GM12864 (cell line): Measurements from ENCODE around the gene TNFRSF1B.

Source experiments
- DNase-seq: peaks from one replicate; pipeline ENCODE4 v3.0.0-alpha.2; 2011; ENCODE audit warnings: low read depth
- H3K4me3 ChIP-seq: 2 replicates; pipeline ENCODE4 v1.5.1; 2011; ENCODE audit warnings: mild to moderate bottlenecking, low read depth, low read length, control low read depth
- CTCF ChIP-seq: IDR thresholded peaks from 2 replicates; pipeline ENCODE4 v1.5.1; 2011; ENCODE audit warnings: low read depth, mild to moderate bottlenecking, moderate library complexity, low read length, control low read depth, inconsistent platforms; ENCODE audit errors: missing control alignments

TNFRSF1B gene

GRCh38 chr1:12197483-12197880 lies 30.7 kb downstream of the TNFRSF1B start:
- TF ChIP-seq CTCF, result no peak
- no peak for DNase-seq
- no peak overlapping the region for H3K4me3 ChIP-seq

GRCh38 chr1:12200208-12200607 lies 33.4 kb downstream of the TNFRSF1B start:
- no peak for TF ChIP-seq CTCF
- no peak for DNase-seq

GRCh38 chr1:12201352-12202189 lies 34.8 kb downstream of the TNFRSF1B start:
- DNase-seq, result no peak
- no peak overlapping the region for H3K4me3 ChIP-seq
- TF ChIP-seq CTCF, result no peak

More at GRCh38 chr1:12200208-12200607, 33.4 kb downstream of the TNFRSF1B start:
- no peak overlapping the region for H3K4me3 ChIP-seq

GRCh38 chr1:12202190-12202497 lies 35.4 kb downstream of the TNFRSF1B start:
- TF ChIP-seq CTCF, result no peak
- no peak overlapping the region for H3K4me3 ChIP-seq

GRCh38 chr1:12202577-12202976 lies 35.8 kb downstream of the TNFRSF1B start:
- H3K4me3 ChIP-seq, result no peak overlapping the region
- no peak for DNase-seq
- TF ChIP-seq CTCF, result no peak

More at GRCh38 chr1:12202190-12202497, 35.4 kb downstream of the TNFRSF1B start:
- no peak for DNase-seq

- DNase-seq, result no peak
- H3K4me3 ChIP-seq, result no peak overlapping the region
- TF ChIP-seq CTCF, result no peak
These were observed 36.6 kb downstream of the TNFRSF1B start for GRCh38 chr1:12203216-12204007.
